HG03097 (cell line): ENCODE measurements around the gene NXPH4.

Source experiments
- ATAC-seq: cut with Tn5 transposase; IDR thresholded peaks from one replicate; pipeline ENCODE4 v1.9.1; 2021; ENCODE audit not compliant: unreplicated experiment, low FRiP score

NXPH4 gene

GRCh38 chr12:57182918-57183575 is 33.5 kb upstream of the NXPH4 start:
- ATAC-seq = no peak

DNA sequence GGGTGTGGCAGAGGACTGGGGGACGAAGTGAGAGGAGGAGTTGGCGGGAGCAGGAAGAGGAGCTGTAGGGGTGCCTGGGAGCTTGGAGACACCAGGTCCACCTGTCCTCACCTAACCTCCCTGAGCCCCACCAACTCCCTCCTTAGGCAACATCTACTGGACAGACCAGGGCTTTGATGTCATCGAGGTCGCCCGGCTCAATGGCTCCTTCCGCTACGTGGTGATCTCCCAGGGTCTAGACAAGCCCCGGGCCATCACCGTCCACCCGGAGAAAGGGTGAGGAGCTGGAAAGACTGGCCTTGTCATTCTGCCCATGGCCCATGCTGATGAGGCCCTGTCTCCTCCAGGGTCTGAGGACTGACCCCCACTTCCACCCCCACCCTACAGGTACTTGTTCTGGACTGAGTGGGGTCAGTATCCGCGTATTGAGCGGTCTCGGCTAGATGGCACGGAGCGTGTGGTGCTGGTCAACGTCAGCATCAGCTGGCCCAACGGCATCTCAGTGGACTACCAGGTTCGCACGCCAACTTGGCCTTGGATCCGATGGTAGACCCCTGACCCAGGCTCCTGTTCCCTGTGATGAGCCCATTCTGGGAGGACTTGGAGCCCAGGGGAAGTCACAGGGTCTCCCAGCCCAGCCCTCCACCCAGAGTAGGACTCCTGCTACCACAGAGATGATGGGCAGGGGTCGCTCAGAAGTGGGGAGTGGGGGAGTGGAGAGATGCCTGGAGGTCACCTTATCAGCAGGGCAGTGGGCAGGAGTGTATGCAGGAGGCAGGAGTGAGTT is 32.5 kb upstream of the NXPH4 start:
- ATAC-seq = no peak

DNA sequence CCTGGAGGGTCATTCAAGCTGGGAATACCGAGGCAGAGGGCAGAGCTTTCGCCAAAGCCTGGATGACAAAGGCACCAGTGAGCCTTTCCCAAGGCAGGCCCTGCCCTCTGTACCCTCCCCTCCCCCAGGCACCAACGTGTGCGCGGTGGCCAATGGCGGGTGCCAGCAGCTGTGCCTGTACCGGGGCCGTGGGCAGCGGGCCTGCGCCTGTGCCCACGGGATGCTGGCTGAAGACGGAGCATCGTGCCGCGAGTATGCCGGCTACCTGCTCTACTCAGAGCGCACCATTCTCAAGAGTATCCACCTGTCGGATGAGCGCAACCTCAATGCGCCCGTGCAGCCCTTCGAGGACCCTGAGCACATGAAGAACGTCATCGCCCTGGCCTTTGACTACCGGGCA is 31.2 kb upstream of the NXPH4 start:
- no peak for ATAC-seq

DNA sequence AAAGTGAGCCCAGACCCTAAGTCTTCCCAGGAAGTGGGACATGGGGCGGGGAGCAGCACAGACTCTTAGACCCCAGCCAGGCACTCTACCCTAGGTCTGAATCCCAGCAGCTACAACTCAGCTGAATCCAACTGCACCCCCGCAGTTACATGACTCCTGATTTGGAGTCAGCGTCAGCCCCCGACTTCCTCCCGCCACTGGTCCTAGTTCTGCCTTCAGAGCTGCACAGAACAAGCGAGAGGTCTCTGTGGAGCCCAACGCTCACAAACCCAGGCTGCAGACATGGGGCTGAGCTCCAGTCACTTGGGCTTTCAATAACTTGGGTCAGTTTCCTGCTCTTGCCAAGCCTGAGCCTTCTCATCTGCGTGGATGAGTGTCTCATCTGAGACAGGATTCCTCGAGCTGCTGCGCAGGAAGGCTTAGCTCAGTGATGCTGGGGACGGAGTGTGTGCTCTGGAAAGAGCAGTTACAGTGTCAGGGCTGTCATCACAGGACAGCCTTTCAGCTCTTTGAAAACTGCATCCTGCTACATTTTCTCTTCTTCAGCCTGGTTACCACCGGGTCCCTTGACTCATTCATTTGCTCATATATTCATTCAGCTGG is 30.6 kb upstream of the NXPH4 start:
- no peak for ATAC-seq

GRCh38 chr12:57187222-57188089 is 29.1 kb upstream of the NXPH4 start:
- ATAC-seq = no peak

GRCh38 chr12:57188090-57188425 is 28.5 kb upstream of the NXPH4 start:
- no peak for ATAC-seq

DNA sequence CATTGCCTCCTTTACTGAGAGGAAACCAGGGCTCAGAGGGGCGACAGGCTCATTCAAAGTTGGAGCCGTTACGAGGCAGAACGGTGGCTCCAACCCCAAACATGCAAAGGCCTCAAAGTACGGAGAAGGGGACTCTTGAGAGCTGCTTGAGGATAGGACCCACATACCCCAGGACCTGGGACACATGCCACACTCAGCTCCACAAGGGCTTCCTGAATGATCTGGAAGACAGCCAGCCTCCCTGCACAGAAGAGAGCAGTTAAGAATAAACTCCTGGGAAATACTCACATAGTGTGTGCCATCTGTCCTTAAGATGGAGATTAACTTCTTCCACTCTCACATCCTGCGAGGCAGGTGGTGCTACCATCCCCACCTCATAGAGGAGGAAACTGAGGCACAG is 26.6 kb upstream of the NXPH4 start:
- no peak for ATAC-seq

GRCh38 chr12:57190821-57191220 is 25.8 kb upstream of the NXPH4 start:
- no peak for ATAC-seq

DNA sequence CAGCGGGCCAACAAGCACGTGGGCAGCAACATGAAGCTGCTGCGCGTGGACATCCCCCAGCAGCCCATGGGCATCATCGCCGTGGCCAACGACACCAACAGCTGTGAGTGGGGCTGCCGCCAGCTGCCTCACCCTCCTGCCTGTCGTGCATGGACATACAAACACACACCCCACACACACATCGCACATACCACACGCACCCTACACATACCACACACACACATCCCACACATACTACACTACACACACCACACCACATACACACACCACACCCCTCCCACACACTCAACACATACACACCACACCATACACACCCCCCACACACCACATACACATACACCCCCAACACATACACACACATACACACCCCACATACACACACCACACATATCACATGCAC is 25.2 kb upstream of the NXPH4 start:
- ATAC-seq = no peak

DNA sequence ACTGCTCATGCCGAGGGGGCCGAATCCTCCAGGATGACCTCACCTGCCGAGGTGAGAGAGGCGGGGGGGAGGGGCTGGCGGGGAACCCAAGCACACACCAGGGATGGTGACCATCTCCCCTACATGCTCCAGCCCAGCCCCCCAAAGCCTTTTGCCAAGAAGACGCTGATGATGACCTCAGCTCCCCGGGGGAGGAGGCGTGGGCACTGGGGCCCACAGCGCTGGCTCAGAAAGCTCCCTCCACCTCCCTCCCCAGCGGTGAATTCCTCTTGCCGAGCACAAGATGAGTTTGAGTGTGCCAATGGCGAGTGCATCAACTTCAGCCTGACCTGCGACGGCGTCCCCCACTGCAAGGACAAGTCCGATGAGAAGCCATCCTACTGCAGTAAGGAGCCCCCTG is 23.7 kb upstream of the NXPH4 start:
- ATAC-seq = no peak

- no peak for ATAC-seq
Observed at GRCh38 chr12:57193706-57194245, 22.8 kb upstream of the NXPH4 start.

GRCh38 chr12:57194253-57194652 is 22.3 kb upstream of the NXPH4 start:
- no peak for ATAC-seq

GRCh38 chr12:57195186-57195585 is 21.4 kb upstream of the NXPH4 start:
- no peak for ATAC-seq

GRCh38 chr12:57195611-57196371 is 20.8 kb upstream of the NXPH4 start:
- ATAC-seq = no peak

DNA sequence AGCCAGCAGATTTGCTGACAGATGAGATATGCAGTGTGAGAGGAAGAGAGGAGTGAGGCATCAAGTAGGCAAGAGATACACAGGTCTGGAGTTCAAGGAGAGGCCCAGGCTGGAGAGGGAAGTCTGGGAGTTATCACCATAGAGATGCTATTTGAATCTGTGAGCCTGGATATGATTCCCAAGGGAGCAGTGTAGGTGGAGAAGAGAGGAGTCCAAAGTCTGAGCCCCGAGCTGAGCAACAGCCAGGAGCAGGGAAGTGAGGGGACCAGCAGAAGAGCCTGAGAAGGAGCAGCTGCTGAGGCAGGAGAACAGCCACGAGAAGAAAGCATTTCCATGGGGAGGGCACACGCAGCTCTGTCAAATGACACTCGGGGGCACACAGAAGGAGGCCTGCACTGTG is 20.2 kb upstream of the NXPH4 start:
- ATAC-seq = no peak

GRCh38 chr12:57196956-57197355 is 19.6 kb upstream of the NXPH4 start:
- ATAC-seq = no peak

GRCh38 chr12:57198329-57198728 is 18.3 kb upstream of the NXPH4 start:
- no peak for ATAC-seq

GRCh38 chr12:57199191-57199590 is 17.4 kb upstream of the NXPH4 start:
- no peak for ATAC-seq

GRCh38 chr12:57200497-57200896 is 16.1 kb upstream of the NXPH4 start:
- no peak for ATAC-seq

GRCh38 chr12:57201219-57201618 is 15.4 kb upstream of the NXPH4 start:
- no peak for ATAC-seq
